Epithelial cell of proximal tubule (primary cell): ENCODE results near the gene DNAJC11. TPM values are rescaled to one million over a fixed set of nuclear protein-coding genes. Genes with fewer than 3 reads are reported as not detected.

Experiments used
- DNase-seq: peaks from one replicate; pipeline ENCODE4 v3.0.0-alpha.2; 2011; ENCODE audit warnings: low read depth
- H3K4me3 ChIP-seq: 2 replicates; pipeline ENCODE4 v1.5.1; 2011; ENCODE audit warnings: low read depth, mild to moderate bottlenecking, low read length
- CTCF ChIP-seq: conservative IDR thresholded peaks from 2 replicates; pipeline ENCODE4 v1.5.1; 2012; ENCODE audit warnings: low read depth, mild to moderate bottlenecking, low read length
- total RNA-seq: library from RNA; depleted of rRNA; stranded (reverse); fragments of >200 nt; gene quantifications from 2 replicates; pipeline ENCODE4 v1.2.3, GENCODE V29; 2015

Gene DNAJC11
- total RNA-seq, 1 donor from 2014 or later = 32.8 TPM

- no peak for DNase-seq
- no peak for TF ChIP-seq CTCF
- H3K4me3 ChIP-seq = no peak overlapping the region
Measured at GRCh38 chr1:6588128-6588892, 113.3 kb downstream of the DNAJC11 start.

GRCh38 chr1:6587261-6588005, 114.2 kb downstream of the DNAJC11 start:
- no peak for TF ChIP-seq CTCF
- no peak overlapping the region for H3K4me3 ChIP-seq
- no peak for DNase-seq

GRCh38 chr1:6586404-6586816, 115.2 kb downstream of the DNAJC11 start:
- no peak for DNase-seq
- no peak for TF ChIP-seq CTCF
- H3K4me3 ChIP-seq = no peak overlapping the region

DNA sequence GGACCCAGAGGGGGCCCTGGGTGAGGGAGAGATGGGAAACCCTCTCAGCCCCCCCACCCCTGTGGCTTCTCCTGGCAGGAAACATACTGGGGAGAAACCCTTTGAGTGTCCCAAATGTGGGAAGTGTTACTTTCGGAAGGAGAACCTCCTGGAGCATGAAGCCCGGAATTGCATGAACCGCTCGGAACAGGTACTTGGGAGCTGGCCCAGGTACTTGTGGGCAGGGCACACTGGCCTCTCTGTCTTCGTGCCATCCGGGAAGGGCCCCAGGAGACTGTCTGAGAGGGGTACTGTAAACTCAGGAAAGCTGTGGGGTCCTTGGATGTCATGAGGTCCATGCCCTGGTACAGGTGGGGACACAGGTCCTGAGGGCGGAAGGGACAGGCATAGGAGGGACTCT, 115.8 kb downstream of the DNAJC11 start:
- TF ChIP-seq CTCF = no peak
- H3K4me3 ChIP-seq = no peak overlapping the region
- no peak for DNase-seq

DNA sequence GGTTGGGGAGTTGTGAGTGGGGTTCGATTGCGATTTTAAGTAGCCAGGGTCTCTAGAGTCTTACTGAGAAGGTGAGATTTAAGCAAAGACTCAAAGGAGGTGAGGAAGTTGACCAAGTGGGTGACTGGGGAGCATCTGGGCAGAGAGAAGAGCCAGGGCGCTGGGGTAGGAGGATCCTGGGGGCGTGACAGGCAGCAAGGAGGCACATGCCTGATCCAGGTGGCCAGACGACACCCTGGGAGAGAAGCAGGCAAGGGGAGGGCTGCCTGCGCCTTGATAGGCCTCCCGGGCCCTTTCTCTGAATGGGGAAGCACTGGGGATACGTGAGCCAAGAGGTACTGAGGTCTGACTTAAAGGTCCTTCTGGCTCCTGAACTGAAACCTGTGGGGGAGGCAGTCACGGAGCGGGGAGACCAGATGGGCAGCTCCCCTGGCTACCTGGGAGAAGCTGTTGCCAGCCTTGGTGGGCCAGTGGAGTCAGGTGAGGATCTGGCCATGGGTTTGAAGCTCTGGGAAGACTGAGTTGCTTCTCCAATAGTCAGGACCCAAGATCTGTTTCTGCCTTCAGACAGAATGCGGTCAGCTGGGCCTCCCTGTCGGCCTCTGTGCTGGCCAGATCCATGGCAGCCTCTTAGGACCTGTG, 116.4 kb downstream of the DNAJC11 start:
- no peak overlapping the region for H3K4me3 ChIP-seq
- no peak for TF ChIP-seq CTCF

More for the DNA sequence above, 116.4 kb downstream of the DNAJC11 start:
- no peak for DNase-seq

Other genes with a start within 250 kb of the DNAJC11 start
- gene TNFRSF25, start 235.6 kb downstream of the DNAJC11 start, total RNA-seq = 9.6 and 30.4 TPM in 2 replicates
- gene PLEKHG5, start 210.1 kb downstream of the DNAJC11 start, total RNA-seq = 17.4 and 23.3 TPM in 2 replicates
- gene NOL9, start 147.3 kb downstream of the DNAJC11 start, total RNA-seq = 18.5 and 24.7 TPM in 2 replicates
- gene TAS1R1, start 146.5 kb downstream of the DNAJC11 start, total RNA-seq = not detected in 2 replicates
- gene ZBTB48, start 121.8 kb downstream of the DNAJC11 start, total RNA-seq = 5.7 and 14.2 TPM in 2 replicates
- 28.1 and 40.1 TPM in 2 replicates for gene KLHL21, start 98.9 kb downstream of the DNAJC11 start, total RNA-seq
- gene PHF13, start 88.1 kb downstream of the DNAJC11 start, total RNA-seq = 5.5 and 7.2 TPM in 2 replicates
- 15.8 and 24.0 TPM in 2 replicates for gene THAP3, start 76.9 kb downstream of the DNAJC11 start, total RNA-seq
- 53.5 and 79.2 TPM in 2 replicates for gene CAMTA1, start 83.6 kb upstream of the DNAJC11 start, total RNA-seq